ENCODE data around the gene TNFRSF1A. TPM values are rescaled to one million over a fixed set of nuclear protein-coding genes. Genes with fewer than 3 reads are reported as not detected.

The TNFRSF1A gene
- total and polyA plus RNA-seq, 12 donors: 46.4 to 386 (median 224) TPM

- Histone ChIP-seq H3K9me3 (replicated peaks in 1 of 3) (no peaks in the 10 kb centered on the region), H3K4me3 (no peak overlapping the region), H3K27me3 (no peaks in the 10 kb centered on the region), H3K4me1 (replicated peaks in 1 of 2) (peaks cover 9 to 21% of the 10 kb centered on the region in 2 donors), H3K27ac (no peak overlapping the region), H3K36me3 (replicated peaks in 1 of 2) (no peaks in the 10 kb centered on the region)
- no peak for DNase-seq
- TF ChIP-seq CTCF (IDR thresholded peaks at IDR 0.05) (no peak), POLR2A (IDR thresholded peaks at IDR 0.05) (no peak)
- intact Hi-C loops (cut with DNase I): no loop called here
- 86 to 95% (median 93%) methylated on average over 3 to 5 of the region's 5 CpGs for WGBS, 4 donors
Measured at GRCh38 chr12:6288235-6288634, 53.6 kb downstream of the TNFRSF1A start.

- WGBS, 4 donors: 9 to 80% (median 40%) methylated on average over 1 of the region's 1 CpG
- H3K27me3 ChIP-seq: no peaks in the 10 kb centered on the region
- intact Hi-C loops (cut with DNase I): loop anchor here in 1 of 2 donors (2.0 kb wide), 1 partner anchor 91 kb away; no protein-coding TSS in a partner anchor
- peaks cover 4 to 16% of the 10 kb centered on the region in 2 donors for H3K4me1 ChIP-seq (replicated peaks in 1 of 2)
- H3K27ac ChIP-seq: peak overlapping the region; percentile 4 to 65 (median 32)
- no peak for DNase-seq
- TF ChIP-seq POLR2A (IDR thresholded peaks at IDR 0.05): no peak
- TF ChIP-seq CTCF (IDR thresholded peaks at IDR 0.05): no peak
- H3K9me3 ChIP-seq (replicated peaks in 1 of 3): no peaks in the 10 kb centered on the region
- no peaks in the 10 kb centered on the region for H3K36me3 ChIP-seq (replicated peaks in 1 of 2)
- H3K4me3 ChIP-seq: no peak overlapping the region
Measured at GRCh38 chr12:6285532-6286306, 56.2 kb downstream of the TNFRSF1A start.

GRCh38 chr12:6285063-6285477, 56.8 kb downstream of the TNFRSF1A start:
- H3K9me3 ChIP-seq (replicated peaks in 1 of 3): no peaks in the 10 kb centered on the region
- H3K27ac ChIP-seq: peak overlapping the region in 1 of 5 donors; percentile 58

More at GRCh38 chr12:6285063-6285477, 56.8 kb downstream of the TNFRSF1A start:
- Histone ChIP-seq H3K4me1 (replicated peaks in 1 of 2) (peaks cover 4 to 21% of the 10 kb centered on the region in 2 donors), H3K27me3 (no peaks in the 10 kb centered on the region), H3K36me3 (replicated peaks in 1 of 2) (no peaks in the 10 kb centered on the region), H3K4me3 (no peak overlapping the region)
- TF ChIP-seq CTCF (IDR thresholded peaks at IDR 0.05): peak; percentile 86 to 97 (median 94)
- no peak for TF ChIP-seq POLR2A (IDR thresholded peaks at IDR 0.05)
- intact Hi-C loops (cut with DNase I): loop anchor here in 1 of 2 donors (2.0 kb wide), 1 partner anchor 90 kb away; no protein-coding TSS in a partner anchor
- 0 to 6% (median 3%) methylated on average over 8 of the region's 8 CpGs for WGBS, 4 donors
- peak; percentile 56 to 84 (median 69) for DNase-seq

All from adrenal gland (tissue), 12 donors.